ENCODE measurements around the gene CFAP73. TPM values are rescaled to one million over a fixed set of nuclear protein-coding genes. Genes with fewer than 3 reads are reported as not detected.

The CFAP73 gene
- total RNA-seq, 1 experiment from 2014 or later: 0.34 TPM

GRCh38 chr12:113194971-113195391 lies 45.5 kb downstream of the CFAP73 start:
- intact Hi-C loops (cut with micrococcal nuclease): loop anchor here (5.0 to 10.0 kb wide), 2 partner anchors 102 to 140 kb away; partner anchors contain the start of gene SLC8B1
- no peak overlapping the region; the same call in 1 of the 2 replicates for H3K9ac ChIP-seq (ENCODE audit: low read length)
- H3K79me2 ChIP-seq (ENCODE audit: insufficient read depth, low read length): no peaks in the 10 kb centered on the region
- H3K27me3 ChIP-seq (ENCODE audit: insufficient read depth, low read length): no peaks in the 10 kb centered on the region
- POLR2A ChIA-PET: interaction anchor here (0.6 to 3.1 kb wide), 3 partner anchors 10 to 1990 kb away, joined by 3 to 15 read pairs (median 3); partner anchors contain the start of genes DDX54, RITA1 and SLC8B1
- no peak overlapping the region for H3K4me3 ChIP-seq (replicated peaks in 1 of 2; ENCODE audit: low read depth in 1 of 2, low read length in 2 of 2)
- RAD21 ChIA-PET (ENCODE audit: low non-redundant PET in 1 of 2, low total read pairs in 2 of 2, uncharacterized antibody in 2 of 2, unreplicated experiment in 2 of 2): no interaction called here
- H3K9me3 ChIP-seq (ENCODE audit: control insufficient read depth in 1 of 2, insufficient read depth in 1 of 2, low read depth in 1 of 2, low read length in 2 of 2): no peaks in the 10 kb centered on the region
- BruUV-seq (replicated peaks): no TSS peak
- peak overlapping the region; percentile 76 for H3K4me2 ChIP-seq (ENCODE audit: low read length)
- ATAC-seq (no peak), DNase-seq (ENCODE audit: low read depth, low spot score) (no peak)
- H4K20me1 ChIP-seq (ENCODE audit: insufficient read depth): no peaks in the 10 kb centered on the region
- CTCF ChIA-PET: interaction anchor here (0.7 to 1.4 kb wide), 2 partner anchors 10 to 230 kb away, joined by 3 to 4 read pairs; no protein-coding TSS in a partner anchor
- H2AFZ ChIP-seq (ENCODE audit: low read depth, low read length, poor library complexity, severe bottlenecking): no peak overlapping the region
- H3K9me2 ChIP-seq (ENCODE audit: insufficient read depth): no peaks in the 10 kb centered on the region
- peaks cover 4 to 15% of the 10 kb centered on the region in 2 experiments; a peak in 2 of 4 replicates for H3K36me3 ChIP-seq (ENCODE audit: control insufficient read depth in 1 of 2, insufficient read depth in 2 of 2, low read length in 2 of 2)
- no peak for TF ChIP-seq REST (IDR thresholded peaks at IDR 0.05; ENCODE audit: low read depth)
- no peak for TF ChIP-seq ZBTB33 (IDR thresholded peaks at IDR 0.05; ENCODE audit: extremely low read depth, insufficient replicate concordance, low read length)
- TF ChIP-seq CEBPB (IDR thresholded peaks at IDR 0.05; ENCODE audit: low read depth): no peak
- TF ChIP-seq CBX3 (IDR thresholded peaks at IDR 0.05; ENCODE audit: low read depth): no peak
- no peak for TF ChIP-seq FOSL1 (IDR thresholded peaks at IDR 0.05; ENCODE audit: low read depth)
- no peak for TF ChIP-seq ELF1 (IDR thresholded peaks at IDR 0.05; ENCODE audit: borderline replicate concordance, low read depth)
- TF ChIP-seq ATF3 (IDR thresholded peaks at IDR 0.05): no peak
- TF ChIP-seq SRF (IDR thresholded peaks at IDR 0.05; ENCODE audit: low read depth): no peak
- TF ChIP-seq SIN3A (IDR thresholded peaks at IDR 0.05; ENCODE audit: low read depth): no peak
- no peak for TF ChIP-seq CTCF (IDR thresholded peaks at IDR 0.05 in 2 of 3, conservative IDR thresholded peaks at IDR 0.05 in 1 of 3; ENCODE audit: borderline replicate concordance in 1 of 3, insufficient read depth in 1 of 3, low read depth in 2 of 3, low read length in 2 of 3)
- TF ChIP-seq EGR1 (IDR thresholded peaks at IDR 0.05; ENCODE audit: low read depth): no peak
- TF ChIP-seq SP1 (IDR thresholded peaks at IDR 0.05; ENCODE audit: low read depth): no peak
- TF ChIP-seq POLR2AphosphoS5 (IDR thresholded peaks at IDR 0.05; ENCODE audit: low read depth, low read length): no peak; the same call in 1 of the 2 replicates
- H3K27ac ChIP-seq (ENCODE audit: low read depth, low read length): peak overlapping the region; percentile 86
- peaks cover 42 to 62% of the 10 kb centered on the region in 2 experiments for H3K4me1 ChIP-seq (ENCODE audit: control insufficient read depth in 1 of 2, insufficient read depth in 2 of 2, low read length in 2 of 2)

Data from HCT116 (cell line).